ENCODE data around the gene MOGAT2. TPM values are rescaled to one million over a fixed set of nuclear protein-coding genes. Genes with fewer than 3 reads are reported as not detected.
A peak's percentile ranks its signal among the peaks of the same experiment; 100 is the strongest.
"Not testable (repeated sequence)": the region's sequence is repeated elsewhere in the genome, so short reads cannot be mapped to it uniquely, and the experiment has no call there.

MOGAT2 gene
- total RNA-seq, 1 donor from 2014 or later, result not detected

DNA sequence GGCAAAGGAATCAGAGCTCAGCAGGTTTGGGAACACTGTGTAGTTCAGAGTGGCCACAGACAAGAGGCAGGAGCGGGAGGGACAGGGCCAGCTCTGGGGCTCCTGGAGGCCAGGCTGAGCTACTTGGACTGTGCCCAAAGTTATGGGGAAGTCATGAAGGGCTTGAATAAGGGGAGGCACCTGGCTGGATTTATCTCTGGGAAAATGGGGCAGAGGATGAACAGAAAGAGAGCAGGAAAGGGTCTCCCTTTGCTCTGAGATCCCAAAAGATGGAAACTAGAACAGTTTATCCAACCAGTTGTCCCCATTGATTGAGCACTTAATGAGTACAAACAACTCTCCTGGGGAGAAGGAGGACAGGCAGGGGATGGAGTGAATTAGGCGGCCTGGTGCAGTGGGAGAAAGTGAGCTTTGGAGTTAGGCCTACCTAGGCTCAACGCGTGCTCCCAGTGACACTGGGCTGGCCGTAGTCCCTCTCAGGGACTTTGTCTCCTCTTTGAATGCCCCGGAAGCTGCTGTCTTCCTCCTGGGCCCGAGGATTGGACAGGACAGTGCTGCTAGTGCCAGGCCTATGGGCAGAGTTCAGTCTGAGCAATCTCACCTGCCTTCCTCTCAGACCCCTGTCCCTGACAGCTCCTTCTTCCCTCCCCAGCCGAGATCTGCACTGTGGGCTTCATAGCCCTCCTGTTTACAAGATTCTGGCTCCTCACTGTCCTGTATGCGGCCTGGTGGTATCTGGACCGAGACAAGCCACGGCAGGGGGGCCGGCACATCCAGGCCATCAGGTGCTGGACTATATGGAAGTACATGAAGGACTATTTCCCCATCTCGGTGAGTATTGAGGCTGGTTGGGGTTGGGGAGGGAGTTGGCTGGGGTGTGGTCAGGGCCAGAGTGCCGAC lies 2.0 kb downstream of the MOGAT2 start:
- no peak for DNase-seq

- no peak for DNase-seq
These were observed 3.0 kb downstream of the MOGAT2 start for GRCh38 chr11:75720639-75721038.

DNA sequence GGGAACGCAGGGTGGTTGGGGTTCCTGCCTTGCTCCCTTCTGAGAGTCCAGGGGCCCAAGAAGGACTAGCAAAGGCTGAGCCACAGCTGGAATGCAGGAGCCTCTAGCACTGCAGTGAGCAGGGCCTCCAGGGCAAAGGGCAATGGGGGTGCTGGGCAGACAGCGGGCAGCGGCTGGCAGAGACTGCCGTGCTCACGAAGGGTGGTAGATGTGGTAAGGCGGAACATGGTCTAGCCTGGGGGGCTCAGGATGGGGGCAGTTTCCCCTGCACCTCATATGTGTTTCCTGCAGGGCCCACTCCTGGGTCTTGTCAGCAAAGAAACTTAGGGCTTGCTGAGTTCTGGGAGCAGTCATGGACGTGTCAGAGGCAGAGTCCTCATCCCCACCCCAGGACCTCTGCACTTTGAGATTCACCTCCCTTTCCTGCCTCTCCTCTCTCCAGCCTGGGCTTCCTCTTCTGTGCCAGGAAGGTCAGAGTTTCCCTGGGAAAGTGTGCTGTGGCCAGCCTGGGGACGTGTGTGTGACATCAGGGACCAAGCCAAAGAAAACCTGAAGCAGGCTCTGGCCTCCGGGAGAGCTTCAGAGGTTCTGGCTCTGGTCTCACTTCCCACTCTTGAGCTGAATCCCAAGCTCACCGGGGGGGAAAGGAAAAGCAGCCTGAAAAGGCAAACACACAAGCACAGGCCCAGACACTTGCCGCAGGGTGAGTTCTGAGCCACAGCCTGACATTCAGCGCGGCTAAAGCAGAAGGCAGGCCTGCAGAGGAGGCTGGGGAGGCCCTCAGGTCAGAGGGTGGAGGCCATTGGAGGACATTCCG lies 4.4 kb downstream of the MOGAT2 start:
- DNase-seq, result no peak

GRCh38 chr11:75722669-75723042 lies 5.0 kb downstream of the MOGAT2 start:
- DNase-seq, result no peak

- DNase-seq, result peak; percentile 66
These were observed 8.1 kb downstream of the MOGAT2 start for GRCh38 chr11:75725547-75726320.

DNA sequence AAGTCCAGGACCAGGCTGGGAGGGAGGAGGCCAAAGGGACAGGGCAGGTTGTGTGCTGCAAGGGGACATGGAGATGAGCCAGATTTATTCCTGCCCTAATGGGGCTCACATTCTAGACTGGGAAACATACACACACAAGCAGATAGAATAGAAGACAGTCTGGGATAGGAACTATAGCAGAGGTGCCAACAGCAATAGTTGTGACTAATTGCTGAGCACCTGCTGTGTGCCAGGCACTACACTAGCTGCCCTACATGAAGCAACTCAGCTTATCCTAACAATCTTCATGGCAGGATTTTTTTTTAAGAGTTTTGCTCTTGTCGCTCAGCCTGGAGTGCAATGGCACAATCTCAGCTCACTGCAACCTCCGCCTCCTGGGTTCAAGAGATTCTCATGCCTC lies 11.4 kb downstream of the MOGAT2 start:
- no peak for DNase-seq

- DNase-seq, result no peak
These were observed 13.5 kb downstream of the MOGAT2 start for GRCh38 chr11:75731095-75731494.

DNA sequence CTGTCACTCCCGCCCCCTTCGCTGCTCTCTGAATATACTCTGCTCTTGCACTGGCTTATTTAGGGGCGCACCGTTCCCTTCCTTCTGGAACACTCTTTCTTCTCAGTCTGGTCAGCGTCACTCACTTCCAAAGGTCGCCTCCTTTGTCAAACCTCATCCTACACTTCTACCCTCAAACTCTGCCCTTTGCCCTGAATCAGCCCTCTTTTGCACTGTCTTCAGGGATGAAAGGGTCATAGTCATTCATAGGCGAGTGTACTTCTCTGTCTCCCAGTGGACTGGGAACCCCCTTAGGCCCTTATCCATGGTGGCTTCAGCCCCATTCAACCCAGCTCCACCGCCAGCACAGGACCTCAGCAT lies 15.4 kb downstream of the MOGAT2 start:
- DNase-seq, result no peak

GRCh38 chr11:75733431-75734107 lies 15.9 kb downstream of the MOGAT2 start:
- DNase-seq, result peak; percentile 84

- no peak for DNase-seq
These were observed 17.0 kb downstream of the MOGAT2 start for GRCh38 chr11:75734491-75735180.

DNA sequence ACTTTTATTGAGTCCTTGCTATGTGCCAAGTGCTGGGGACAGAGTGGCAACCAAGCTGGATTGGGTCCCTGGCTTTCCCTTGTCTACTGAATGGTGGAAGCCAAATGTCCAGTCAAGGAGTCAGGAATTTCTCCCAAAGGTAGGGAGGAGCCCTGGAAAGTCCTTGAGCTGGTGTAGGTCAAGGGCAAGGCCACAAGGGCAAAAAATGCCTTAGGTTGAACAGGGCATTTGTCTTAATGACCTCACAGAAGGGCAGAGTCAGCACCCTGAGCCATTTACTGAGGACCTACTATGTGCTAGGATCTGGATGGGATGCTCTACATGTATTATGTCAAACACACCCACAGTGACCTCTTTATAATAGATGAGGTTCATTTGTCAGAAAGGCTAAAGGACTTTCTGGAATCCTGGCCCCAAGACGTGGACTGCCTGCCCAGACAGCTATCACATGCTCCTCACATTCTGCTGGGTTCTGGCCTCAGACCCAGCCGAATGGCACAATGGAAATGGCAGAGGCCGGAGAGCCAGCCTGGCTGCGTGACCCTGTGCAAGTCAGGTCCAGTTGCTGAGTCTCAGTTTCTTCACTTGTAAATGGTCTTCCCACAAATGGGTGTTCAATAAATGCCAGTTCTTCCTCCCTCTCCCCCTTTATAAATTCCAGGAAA lies 17.7 kb downstream of the MOGAT2 start:
- DNase-seq, result no peak

DNA sequence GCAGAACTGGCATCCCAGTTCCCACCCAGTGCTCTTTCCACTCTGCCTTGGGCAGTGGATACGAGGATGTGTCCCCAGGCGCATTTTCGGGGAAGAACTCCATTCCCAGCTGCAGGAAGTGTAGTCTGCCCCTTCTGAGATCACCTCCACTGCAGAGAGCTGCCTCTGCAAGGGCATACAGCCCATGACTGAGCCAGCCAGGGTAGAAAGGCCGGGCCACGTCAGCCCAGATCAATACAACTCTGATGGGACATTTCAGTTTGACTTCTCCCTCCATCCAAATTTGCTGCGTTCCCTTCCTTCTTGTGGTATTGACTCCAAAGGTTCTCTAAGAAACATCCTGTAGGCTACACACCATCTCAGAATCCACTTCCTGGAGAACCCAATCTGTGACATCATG lies 19.7 kb downstream of the MOGAT2 start:
- DNase-seq, result no peak

GRCh38 chr11:75740681-75741080 lies 23.0 kb downstream of the MOGAT2 start:
- no peak for DNase-seq

DNA sequence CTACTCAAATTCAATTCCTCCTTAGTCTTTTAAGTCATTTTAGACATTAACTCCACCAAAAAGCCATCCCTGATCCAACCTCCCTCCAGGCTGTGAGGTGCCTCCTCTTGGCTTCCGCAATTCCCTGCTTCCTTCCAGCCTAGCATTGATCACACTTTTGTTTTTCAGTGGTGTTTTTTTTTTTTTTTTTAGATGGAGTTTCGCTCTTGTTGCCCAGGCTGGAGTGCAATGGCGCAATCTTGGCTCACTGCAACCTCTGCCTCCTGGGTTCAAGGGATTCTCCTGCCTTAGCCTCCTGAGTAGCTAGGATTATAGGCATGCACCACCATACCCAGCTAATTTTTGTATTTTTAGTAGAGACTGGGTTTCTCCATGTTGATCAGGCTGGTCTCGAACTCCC lies 25.5 kb downstream of the MOGAT2 start:
- not testable (repeated sequence) for DNase-seq

- DNase-seq, result no peak
These were observed 26.3 kb downstream of the MOGAT2 start for GRCh38 chr11:75743711-75744563.

- no peak for DNase-seq
These were observed 28.2 kb downstream of the MOGAT2 start for GRCh38 chr11:75745807-75746206.

DNA sequence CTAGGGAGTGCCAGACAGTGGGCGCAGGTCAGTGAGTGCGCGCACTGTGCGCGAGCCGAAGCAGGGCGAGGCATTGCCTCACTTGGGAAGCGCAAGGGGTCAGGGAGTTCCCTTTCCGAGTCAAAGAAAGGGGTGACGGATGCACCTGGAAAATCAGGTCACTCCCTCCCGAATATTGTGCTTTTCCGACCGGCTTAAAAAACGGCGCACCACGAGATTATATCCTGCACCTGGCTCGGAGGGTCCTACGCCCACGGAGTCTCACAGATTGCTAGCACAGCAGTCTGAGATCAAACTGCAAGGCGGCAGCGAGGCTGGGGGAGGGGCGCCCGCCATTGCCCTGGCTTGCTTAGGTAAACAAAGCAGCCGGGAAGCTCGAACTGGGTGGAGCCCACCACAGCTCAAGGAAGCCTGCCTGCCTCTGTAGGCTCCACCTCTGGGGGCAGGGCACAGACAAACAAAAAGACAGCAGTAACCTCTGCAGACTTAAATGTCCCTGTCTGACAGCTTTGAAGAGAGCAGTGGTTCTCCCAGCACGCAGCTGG lies 31.2 kb downstream of the MOGAT2 start:
- not testable (repeated sequence) for DNase-seq

GRCh38 chr11:75754933-75755332 lies 37.3 kb downstream of the MOGAT2 start:
- not testable (repeated sequence) for DNase-seq

GRCh38 chr11:75757651-75758050 lies 40.0 kb downstream of the MOGAT2 start:
- DNase-seq, result no peak

DNA sequence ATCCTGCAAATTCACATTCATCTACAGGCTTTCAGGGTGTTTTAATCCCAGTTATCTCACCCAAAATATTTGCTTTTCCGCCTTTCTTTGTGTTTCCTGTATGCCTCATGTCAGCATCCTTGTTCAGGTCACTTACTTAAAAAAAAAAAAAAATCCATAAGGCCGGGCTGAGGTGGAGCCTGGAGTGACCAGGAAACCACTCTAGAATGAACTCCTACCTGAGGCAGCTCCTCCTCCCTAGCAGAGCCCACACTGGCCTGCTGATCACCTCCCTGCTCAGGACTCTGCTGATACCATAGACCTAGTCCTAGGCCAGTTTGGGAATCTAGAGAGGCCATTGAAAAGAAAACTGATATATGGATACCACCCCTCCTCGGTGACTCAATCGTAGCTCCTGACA lies 42.2 kb downstream of the MOGAT2 start:
- no peak for DNase-seq

Measured in tongue (tissue), 2 donors.